Thymus (tissue), 11 donors: ENCODE results near the gene NHLH1. TPM values are rescaled to one million over a fixed set of nuclear protein-coding genes. Genes with fewer than 3 reads are reported as not detected.

Experiments used
- DNase-seq, 9 donors: peaks; one replicate each; pipeline ENCODE4 v3.0.0-alpha.2; 2013; ENCODE audit warnings: low spot score in 9 of 9, low read depth in 6 of 9, missing footprints in 1 of 9
- H3K27ac ChIP-seq, 2 donors: one replicate each; pipeline ENCODE4 v1.5.1; 2013; ENCODE audit warnings: control low read depth in 1 of 2, low read depth in 1 of 2, low read length in 1 of 2, mild to moderate bottlenecking in 1 of 2, moderate library complexity in 1 of 2
- H3K27me3 ChIP-seq, 2 donors: one replicate each; pipeline ENCODE4 v1.5.1; 2013; ENCODE audit warnings: low read length in 1 of 2; ENCODE audit not compliant: control insufficient read depth in 2 of 2, insufficient read depth in 1 of 2
- H3K36me3 ChIP-seq, 2 donors: one replicate each; pipeline ENCODE4 v1.5.1; 2013; ENCODE audit warnings: low read length in 1 of 2, mild to moderate bottlenecking in 1 of 2, moderate library complexity in 1 of 2; ENCODE audit not compliant: control insufficient read depth in 2 of 2, insufficient read depth in 2 of 2
- H3K4me1 ChIP-seq, 2 donors: one replicate each; pipeline ENCODE4 v1.5.1; 2013; ENCODE audit warnings: low read length in 2 of 2; ENCODE audit not compliant: control insufficient read depth in 2 of 2, insufficient read depth in 2 of 2
- H3K4me3 ChIP-seq, 2 donors: one replicate each; pipeline ENCODE4 v1.5.1; 2013; ENCODE audit warnings: low read length in 2 of 2, control low read depth in 1 of 2, mild to moderate bottlenecking in 1 of 2
- H3K9me3 ChIP-seq, 2 donors: one replicate each; pipeline ENCODE4 v1.5.1; 2013; ENCODE audit warnings: low read length in 1 of 2, mild to moderate bottlenecking in 1 of 2; ENCODE audit not compliant: control insufficient read depth in 2 of 2, insufficient read depth in 1 of 2
- WGBS: extraction: QIAGEN DNeasy Blood & Tissue Kit; methylation state at CpG from one replicate; pipeline ENCODE4 v1.1.7; 2013; 5-methylcytosine and 5-hydroxymethylcytosine counted together
- polyA plus RNA-seq: library from polyadenylated mRNA; stranded (reverse); fragments of 200-250 nt; gene quantifications from one replicate; pipeline ENCODE4 v1.2.3, GENCODE V29; 2013
- total RNA-seq: library from RNA; stranded (reverse); fragments of 120-200 nt; gene quantifications from one replicate; pipeline ENCODE4 v1.2.4, GENCODE V29; 2013
- donor health status: healthy.

Gene NHLH1
- total and polyA plus RNA-seq, 2 donors, result 0.05 to 0.43 TPM

GRCh38 chr1:160411271-160412027 is 44.6 kb downstream of the NHLH1 start:
- Histone ChIP-seq H3K4me1 (peaks cover 27 to 55% of the 10 kb centered on the region in 2 donors), H3K27ac (no peak overlapping the region), H3K9me3 (no peaks in the 10 kb centered on the region), H3K36me3 (peaks cover 4 to 5% of the 10 kb centered on the region in 2 donors), H3K4me3 (no peak overlapping the region), H3K27me3 (no peaks in the 10 kb centered on the region)
- no peak for DNase-seq
- 87% methylated on average over 6 of the region's 6 CpGs for WGBS

GRCh38 chr1:160412028-160412362 is 45.1 kb downstream of the NHLH1 start:
- H3K27me3 ChIP-seq, result no peaks in the 10 kb centered on the region
- no peak overlapping the region for H3K4me3 ChIP-seq
- no peak overlapping the region for H3K27ac ChIP-seq
- H3K36me3 ChIP-seq, result peaks cover 4 to 5% of the 10 kb centered on the region in 2 donors
- WGBS, result 98% methylated on average over 3 of the region's 3 CpGs
- peaks cover 27 to 55% of the 10 kb centered on the region in 2 donors for H3K4me1 ChIP-seq
- no peak for DNase-seq
- H3K9me3 ChIP-seq, result no peaks in the 10 kb centered on the region

- no peak for DNase-seq
- 94% methylated on average over 3 of the region's 3 CpGs for WGBS
Observed at GRCh38 chr1:160413716-160414115, 46.8 kb downstream of the NHLH1 start.

GRCh38 chr1:160414881-160415280 is 48.0 kb downstream of the NHLH1 start:
- Histone ChIP-seq H3K9me3 (no peaks in the 10 kb centered on the region), H3K27me3 (no peaks in the 10 kb centered on the region), H3K36me3 (peaks cover 4 to 15% of the 10 kb centered on the region in 2 donors), H3K27ac (no peak overlapping the region), H3K4me3 (no peak overlapping the region), H3K4me1 (peaks cover 18 to 35% of the 10 kb centered on the region in 2 donors)
- DNase-seq, result peak in 2 of 9 donors; percentile 40 to 57
- WGBS, result 57% methylated on average over 2 of the region's 2 CpGs

More at GRCh38 chr1:160413716-160414115, 46.8 kb downstream of the NHLH1 start:
- peaks cover 27 to 47% of the 10 kb centered on the region in 2 donors for H3K4me1 ChIP-seq
- H3K4me3 ChIP-seq, result no peak overlapping the region
- H3K27ac ChIP-seq, result no peak overlapping the region
- peaks cover 4 to 8% of the 10 kb centered on the region in 2 donors for H3K36me3 ChIP-seq
- no peaks in the 10 kb centered on the region for H3K9me3 ChIP-seq
- H3K27me3 ChIP-seq, result no peaks in the 10 kb centered on the region

- Histone ChIP-seq H3K27me3 (no peaks in the 10 kb centered on the region), H3K4me1 (peaks cover 16 to 31% of the 10 kb centered on the region in 2 donors), H3K27ac (no peak overlapping the region), H3K9me3 (no peaks in the 10 kb centered on the region), H3K4me3 (no peak overlapping the region), H3K36me3 (peaks cover 4 to 15% of the 10 kb centered on the region in 2 donors)
- WGBS, result 97% methylated on average over 29 of the region's 29 CpGs
- no peak for DNase-seq
Observed at GRCh38 chr1:160415696-160416290, 48.9 kb downstream of the NHLH1 start.

GRCh38 chr1:160416369-160416768 is 49.5 kb downstream of the NHLH1 start:
- no peaks in the 10 kb centered on the region for H3K9me3 ChIP-seq
- peaks cover 4 to 20% of the 10 kb centered on the region in 2 donors for H3K36me3 ChIP-seq
- no peak overlapping the region for H3K4me3 ChIP-seq
- no peak for DNase-seq
- no peaks in the 10 kb centered on the region for H3K27me3 ChIP-seq
- no peak overlapping the region for H3K27ac ChIP-seq
- 81% methylated on average over 4 of the region's 4 CpGs for WGBS
- peaks cover 15 to 27% of the 10 kb centered on the region in 2 donors for H3K4me1 ChIP-seq

- H3K36me3 ChIP-seq, result peaks cover 9 to 25% of the 10 kb centered on the region in 2 donors
- H3K27me3 ChIP-seq, result no peaks in the 10 kb centered on the region
- no peaks in the 10 kb centered on the region for H3K9me3 ChIP-seq
- WGBS, result 97% methylated on average over 6 of the region's 6 CpGs
- no peak overlapping the region for H3K27ac ChIP-seq
- no peak overlapping the region for H3K4me3 ChIP-seq
- DNase-seq, result no peak
- H3K4me1 ChIP-seq, result peaks cover 12 to 19% of the 10 kb centered on the region in 2 donors
Observed at GRCh38 chr1:160418483-160418882, 51.6 kb downstream of the NHLH1 start.

- Histone ChIP-seq H3K9me3 (no peaks in the 10 kb centered on the region), H3K4me1 (peaks cover 9 to 11% of the 10 kb centered on the region in 2 donors), H3K36me3 (peaks cover 13 to 29% of the 10 kb centered on the region in 2 donors), H3K27me3 (no peaks in the 10 kb centered on the region), H3K4me3 (no peak overlapping the region), H3K27ac (no peak overlapping the region)
- DNase-seq, result no peak
- 98% methylated on average over 34 of the region's 34 CpGs for WGBS
Observed at GRCh38 chr1:160419150-160419837, 52.4 kb downstream of the NHLH1 start.

GRCh38 chr1:160419838-160420169 is 52.9 kb downstream of the NHLH1 start:
- H3K27ac ChIP-seq, result no peak overlapping the region
- H3K4me3 ChIP-seq, result no peak overlapping the region
- H3K27me3 ChIP-seq, result no peaks in the 10 kb centered on the region
- H3K36me3 ChIP-seq, result peaks cover 13 to 29% of the 10 kb centered on the region in 2 donors
- H3K9me3 ChIP-seq, result no peaks in the 10 kb centered on the region
- H3K4me1 ChIP-seq, result peaks cover 6% of the 10 kb centered on the region in 2 donors
- WGBS, result 98% methylated on average over 4 of the region's 4 CpGs
- DNase-seq, result no peak
